Lung (tissue), 12 donors: ENCODE data around the gene CPLX3. TPM values are rescaled to one million over a fixed set of nuclear protein-coding genes. Genes with fewer than 3 reads are reported as not detected.
A peak's percentile ranks its signal among the peaks of the same experiment; 100 is the strongest.

ENCODE experiments used
- ATAC-seq: fragments of 200-7000 bp; cut with Tn5 transposase; one replicate; pipeline ENCODE4 v1.9.1; 2020; ENCODE audit warnings: moderate number of reproducible peaks; ENCODE audit not compliant: insufficient read depth, low FRiP score
- DNase-seq, 3 donors: peaks; one replicate each; pipeline ENCODE4 v3.0.0-alpha.2; 2013 to 2017
- H3K27ac ChIP-seq, 2 donors: one replicate each; pipeline ENCODE4 v1.5.1; 2013; ENCODE audit warnings: mild to moderate bottlenecking in 2 of 2, moderate library complexity in 2 of 2, control low read depth in 1 of 2, inconsistent platforms in 1 of 2, low read depth in 1 of 2, low read length in 1 of 2
- H3K27me3 ChIP-seq, 3 donors: one replicate each; pipeline ENCODE4 v1.5.1; 2013; ENCODE audit warnings: low read length in 2 of 3; ENCODE audit not compliant: control insufficient read depth in 3 of 3, insufficient read depth in 3 of 3
- H3K36me3 ChIP-seq, 4 donors: one replicate each; pipeline ENCODE4 v1.5.1; 2013; ENCODE audit warnings: low read length in 4 of 4, mild to moderate bottlenecking in 1 of 4, moderate library complexity in 1 of 4; ENCODE audit not compliant: control insufficient read depth in 4 of 4, insufficient read depth in 4 of 4
- H3K4me1 ChIP-seq, 5 donors: one replicate each; pipeline ENCODE4 v1.5.1; 2013; ENCODE audit warnings: low read length in 5 of 5, mild to moderate bottlenecking in 2 of 5, moderate library complexity in 1 of 5; ENCODE audit not compliant: control insufficient read depth in 5 of 5, insufficient read depth in 5 of 5
- H3K4me3 ChIP-seq: one replicate; pipeline ENCODE4 v1.5.1; 2013; ENCODE audit warnings: mild to moderate bottlenecking, control low read depth, moderate library complexity
- H3K9ac ChIP-seq, 2 donors: one replicate each; pipeline ENCODE4 v1.5.1; 2013; ENCODE audit warnings: low read length in 2 of 2, control low read depth in 1 of 2; ENCODE audit not compliant: insufficient read depth in 1 of 2
- H3K9me3 ChIP-seq, 4 donors: one replicate each; pipeline ENCODE4 v1.5.1; 2013; ENCODE audit warnings: low read length in 3 of 4, mild to moderate bottlenecking in 1 of 4, moderate library complexity in 1 of 4; ENCODE audit not compliant: control insufficient read depth in 4 of 4, insufficient read depth in 3 of 4
- WGBS, 2 donors: extraction: QIAGEN DNeasy Blood & Tissue Kit; methylation state at CpG; one replicate each; pipeline ENCODE4 v1.1.7; 2013; 5-methylcytosine and 5-hydroxymethylcytosine counted together
- polyA plus RNA-seq, 2 donors: library from polyadenylated mRNA; stranded (reverse); fragments of 200-250 nt; gene quantifications; one replicate each; pipeline ENCODE4 v1.2.1, GENCODE V29; 2013
- total RNA-seq, 2 donors: library from RNA; depleted of rRNA in 1 of 2; stranded (reverse); fragments of >200 nt in 1 of 2; gene quantifications; one replicate each; pipeline ENCODE4 v1.2.1, GENCODE V29; 2014 to 2021
- TF ChIP-seq, protein P1 (sequence below): IDR thresholded peaks from 2 replicates; pipeline ENCODE4 v1.5.1; 2012; ENCODE audit warnings: mild to moderate bottlenecking; ENCODE audit errors: control extremely low read depth, extremely low read depth
- donor health status: control.
- donor health status: control.
- donor health status: Bipolar disorder and iron deficiency.
- donor health status: healthy.
- donor health status: DM: yes; HTN: yes; CAD: no.

CPLX3 gene
- total and polyA plus RNA-seq, 4 donors = 0.10 to 0.13 TPM; not detected in 2

DNA sequence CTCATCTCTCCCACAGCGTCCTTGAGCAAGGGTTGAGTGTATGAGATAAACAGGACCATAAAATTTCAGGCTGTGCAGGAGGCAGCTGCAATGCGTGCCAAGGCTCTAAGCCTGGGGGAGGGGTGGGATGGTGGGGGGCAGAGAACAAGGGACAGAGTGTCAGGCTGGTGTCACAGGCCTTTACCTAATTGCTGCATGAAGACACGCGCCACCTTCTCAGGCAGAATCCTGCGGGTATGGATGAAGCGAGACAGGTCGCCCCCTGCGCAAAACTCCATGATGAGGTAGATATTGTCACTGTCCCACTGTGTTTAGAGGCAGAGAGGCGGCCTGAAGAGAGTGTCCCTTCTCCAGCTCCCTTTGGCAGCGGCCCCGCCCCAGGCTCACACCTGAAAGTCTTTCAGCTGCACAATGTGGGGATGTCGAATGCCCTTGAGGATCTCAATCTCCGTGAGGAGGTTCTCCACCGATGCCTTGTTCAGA, 15.5 kb downstream of the CPLX3 start:
- H3K36me3 ChIP-seq = peaks cover 0 to 31% (median 4%) of the 10 kb centered on the region in 4 donors
- H3K4me3 ChIP-seq = peak overlapping the region; percentile 84
- TF ChIP-seq, protein P1, sequence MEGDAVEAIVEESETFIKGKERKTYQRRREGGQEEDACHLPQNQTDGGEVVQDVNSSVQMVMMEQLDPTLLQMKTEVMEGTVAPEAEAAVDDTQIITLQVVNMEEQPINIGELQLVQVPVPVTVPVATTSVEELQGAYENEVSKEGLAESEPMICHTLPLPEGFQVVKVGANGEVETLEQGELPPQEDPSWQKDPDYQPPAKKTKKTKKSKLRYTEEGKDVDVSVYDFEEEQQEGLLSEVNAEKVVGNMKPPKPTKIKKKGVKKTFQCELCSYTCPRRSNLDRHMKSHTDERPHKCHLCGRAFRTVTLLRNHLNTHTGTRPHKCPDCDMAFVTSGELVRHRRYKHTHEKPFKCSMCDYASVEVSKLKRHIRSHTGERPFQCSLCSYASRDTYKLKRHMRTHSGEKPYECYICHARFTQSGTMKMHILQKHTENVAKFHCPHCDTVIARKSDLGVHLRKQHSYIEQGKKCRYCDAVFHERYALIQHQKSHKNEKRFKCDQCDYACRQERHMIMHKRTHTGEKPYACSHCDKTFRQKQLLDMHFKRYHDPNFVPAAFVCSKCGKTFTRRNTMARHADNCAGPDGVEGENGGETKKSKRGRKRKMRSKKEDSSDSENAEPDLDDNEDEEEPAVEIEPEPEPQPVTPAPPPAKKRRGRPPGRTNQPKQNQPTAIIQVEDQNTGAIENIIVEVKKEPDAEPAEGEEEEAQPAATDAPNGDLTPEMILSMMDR = no peak
- peak overlapping the region in 1 of 2 donors; percentile 27 for H3K9ac ChIP-seq
- H3K27me3 ChIP-seq = no peaks in the 10 kb centered on the region
- peaks cover 0 to 15% (median 0%) of the 10 kb centered on the region in 5 donors for H3K4me1 ChIP-seq
- WGBS, 2 donors = 83 to 91% methylated on average over 14 of the region's 14 CpGs
- ATAC-seq = no peak
- no peaks in the 10 kb centered on the region for H3K9me3 ChIP-seq
- no peak for DNase-seq
- peak overlapping the region in 1 of 2 donors; percentile 89 for H3K27ac ChIP-seq

DNA sequence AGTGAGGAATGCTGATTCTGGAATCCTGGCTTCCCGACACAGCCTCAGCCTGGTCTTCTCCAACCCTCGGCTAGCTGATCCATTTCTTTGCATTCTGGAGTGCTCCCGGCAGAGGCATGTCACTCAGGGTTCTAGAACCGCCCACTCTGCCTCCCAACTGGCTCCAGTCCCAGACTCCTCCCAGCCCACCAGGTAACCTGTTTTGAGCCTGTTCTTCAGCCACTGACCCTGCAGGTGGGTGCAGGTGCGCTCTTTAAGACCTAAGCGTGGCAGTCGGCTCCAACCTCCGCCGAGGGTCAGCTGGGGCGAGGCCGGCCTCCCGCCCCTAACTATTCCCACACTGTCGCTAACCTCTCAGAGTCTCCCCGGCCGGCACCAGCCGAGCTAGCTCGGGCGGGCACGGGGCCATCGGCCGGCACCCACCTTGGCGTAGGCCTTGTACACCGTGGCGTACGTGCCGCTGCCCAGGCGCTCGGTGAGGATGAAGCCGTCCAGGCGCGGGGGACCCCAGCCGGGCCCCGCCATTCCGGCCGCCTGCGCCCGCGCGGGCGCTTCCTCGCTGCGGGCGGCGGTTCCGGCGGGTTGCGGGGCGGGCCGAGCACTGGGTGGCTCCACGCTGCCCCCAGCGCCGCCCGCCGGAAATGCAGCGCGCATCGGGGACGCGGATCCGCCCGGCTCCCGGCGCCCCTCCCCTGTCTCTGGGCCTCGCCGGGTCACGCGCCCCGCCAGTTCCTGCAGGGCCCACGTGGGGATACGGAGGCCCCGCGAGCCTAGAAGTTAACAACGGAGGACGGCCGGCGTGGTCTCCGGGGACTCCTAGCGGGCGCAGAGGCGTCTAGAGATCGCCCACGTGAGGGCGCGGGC, 16.4 kb downstream of the CPLX3 start, which contains the start of gene ULK3:
ULK3 (minus strand) TSS at position 576 of the 864 bp plus-strand sequence; CDS start at position 525, 51 bp downstream.
- TF ChIP-seq, protein P1 = peak; percentile 56
- DNase-seq = peak; percentile 91 to 94 (median 93)
- Histone ChIP-seq H3K4me1 (peaks cover 0 to 15% (median 0%) of the 10 kb centered on the region in 5 donors), H3K9ac (peak within 1 kb of the TSS in 1 of 2 donors; percentile 27), H3K27me3 (no peaks in the 10 kb centered on the region), H3K36me3 (peaks cover 0 to 32% (median 5%) of the 10 kb centered on the region in 4 donors), H3K27ac (peak within 1 kb of the TSS; percentile 87 to 91), H3K9me3 (no peaks in the 10 kb centered on the region), H3K4me3 (peak within 1 kb of the TSS; percentile 84)
- 0 to 1% methylated on average over 70 to 84 of the region's 84 CpGs for WGBS, 2 donors
- peak; percentile 95 for ATAC-seq

DNA sequence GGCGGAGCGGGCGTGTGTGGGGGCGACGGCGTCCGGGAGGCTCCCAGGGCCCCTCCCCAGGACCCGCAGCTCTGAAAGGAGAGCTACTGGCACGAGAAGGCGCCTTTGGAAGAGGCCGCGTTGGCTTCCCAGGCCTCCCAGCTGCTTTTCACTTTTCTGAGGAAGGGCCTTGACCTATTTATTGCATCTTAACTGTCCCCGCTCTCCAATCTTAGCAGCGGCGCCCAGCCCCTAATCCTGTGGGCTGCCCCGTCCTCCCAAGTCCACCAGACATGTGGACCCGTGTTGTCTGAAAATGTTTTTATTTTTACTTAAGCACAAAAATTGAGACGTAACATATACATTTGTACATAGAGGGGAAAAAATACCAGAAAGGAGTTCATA, 17.0 kb downstream of the CPLX3 start:
- Histone ChIP-seq H3K36me3 (peaks cover 0 to 32% (median 9%) of the 10 kb centered on the region in 4 donors), H3K27me3 (no peaks in the 10 kb centered on the region), H3K9me3 (no peaks in the 10 kb centered on the region), H3K4me1 (peaks cover 0 to 15% (median 0%) of the 10 kb centered on the region in 5 donors), H3K27ac (peak overlapping the region; percentile 87 to 91), H3K4me3 (peak overlapping the region; percentile 42), H3K9ac (peak overlapping the region in 1 of 2 donors; percentile 19)
- TF ChIP-seq, protein P1 = no peak
- DNase-seq (no peak), ATAC-seq (no peak)
- 19 to 28% methylated on average over 13 to 18 of the region's 18 CpGs for WGBS, 2 donors
